Measurements from ENCODE around the gene IL31RA.

DNA sequence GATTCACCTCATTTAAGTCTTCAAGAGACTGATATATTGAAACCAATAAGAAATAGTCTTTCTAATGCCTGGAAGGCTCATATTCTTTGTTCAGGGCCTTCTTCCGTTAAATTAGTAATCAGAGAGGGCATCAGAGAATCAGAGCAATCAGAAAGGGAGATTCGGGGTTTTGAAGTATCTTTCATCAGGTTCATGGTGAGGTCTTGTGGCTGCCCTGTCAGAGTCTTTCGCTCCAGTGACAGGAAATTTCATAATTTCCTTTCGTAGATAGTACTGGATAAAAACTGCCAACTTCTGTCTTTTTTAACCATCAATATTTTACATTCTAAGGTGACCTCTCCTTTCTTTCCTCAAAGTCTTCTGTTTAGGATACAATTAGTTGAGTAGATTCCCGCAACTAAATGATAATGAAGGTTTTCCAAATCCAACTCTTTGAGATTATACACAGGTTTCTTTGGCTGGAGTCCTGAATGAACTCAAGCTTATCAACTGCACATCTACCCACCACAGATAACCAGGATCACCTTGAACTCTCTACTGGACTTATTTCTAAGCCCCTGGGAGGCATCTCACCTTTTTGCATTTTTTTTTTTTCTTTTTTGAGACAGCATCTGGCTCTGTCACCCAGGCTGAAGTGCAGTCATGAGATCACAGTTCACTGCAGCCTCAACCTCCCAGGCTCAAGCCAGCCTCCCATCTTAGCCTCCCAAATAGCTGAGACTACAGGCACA, 5.5 kb downstream of the IL31RA start:
- TF ChIP-seq, protein P1, sequence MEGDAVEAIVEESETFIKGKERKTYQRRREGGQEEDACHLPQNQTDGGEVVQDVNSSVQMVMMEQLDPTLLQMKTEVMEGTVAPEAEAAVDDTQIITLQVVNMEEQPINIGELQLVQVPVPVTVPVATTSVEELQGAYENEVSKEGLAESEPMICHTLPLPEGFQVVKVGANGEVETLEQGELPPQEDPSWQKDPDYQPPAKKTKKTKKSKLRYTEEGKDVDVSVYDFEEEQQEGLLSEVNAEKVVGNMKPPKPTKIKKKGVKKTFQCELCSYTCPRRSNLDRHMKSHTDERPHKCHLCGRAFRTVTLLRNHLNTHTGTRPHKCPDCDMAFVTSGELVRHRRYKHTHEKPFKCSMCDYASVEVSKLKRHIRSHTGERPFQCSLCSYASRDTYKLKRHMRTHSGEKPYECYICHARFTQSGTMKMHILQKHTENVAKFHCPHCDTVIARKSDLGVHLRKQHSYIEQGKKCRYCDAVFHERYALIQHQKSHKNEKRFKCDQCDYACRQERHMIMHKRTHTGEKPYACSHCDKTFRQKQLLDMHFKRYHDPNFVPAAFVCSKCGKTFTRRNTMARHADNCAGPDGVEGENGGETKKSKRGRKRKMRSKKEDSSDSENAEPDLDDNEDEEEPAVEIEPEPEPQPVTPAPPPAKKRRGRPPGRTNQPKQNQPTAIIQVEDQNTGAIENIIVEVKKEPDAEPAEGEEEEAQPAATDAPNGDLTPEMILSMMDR (conservative IDR thresholded peaks at IDR 0.05; ENCODE audit: low read length): no peak
- no peak for TF ChIP-seq EZH2phosphoT487 (IDR thresholded peaks at IDR 0.05; ENCODE audit: borderline replicate concordance)
